Kidney (tissue), 14 donors: ENCODE results near the gene SLC25A18. TPM values are rescaled to one million over a fixed set of nuclear protein-coding genes. Genes with fewer than 3 reads are reported as not detected.

Experiments used
- DNase-seq, 5 donors: peaks; one replicate each; pipeline ENCODE4 v3.0.0-alpha.2; 2013 to 2020
- FAIRE-seq: peaks from 2 replicates; lab custom pipeline; 2012; peaks lifted over from hg19 to GRCh38; lab: Jason Lieb, UNC
- H3K27ac ChIP-seq, 2 donors: one replicate each; pipeline ENCODE4 v1.7.0; 2013; ENCODE audit warnings: low read depth in 2 of 2, low read length in 2 of 2, inconsistent platforms in 1 of 2
- H3K27me3 ChIP-seq: one replicate; pipeline ENCODE4 v1.7.1; 2013; ENCODE audit warnings: low read length, inconsistent platforms; ENCODE audit not compliant: control insufficient read depth, insufficient read depth
- H3K36me3 ChIP-seq, 3 donors: one replicate each; pipeline versions ENCODE4 v1.7.0 to v1.7.1; 2013; ENCODE audit warnings: low read length in 3 of 3, control low read depth in 1 of 3, inconsistent platforms in 1 of 3; ENCODE audit not compliant: insufficient read depth in 3 of 3, control insufficient read depth in 2 of 3
- H3K4me1 ChIP-seq, 3 donors: one replicate each; pipeline versions ENCODE4 v1.7.0 to v1.7.1; 2013; ENCODE audit warnings: low read length in 3 of 3, inconsistent platforms in 1 of 3, low read depth in 1 of 3; ENCODE audit not compliant: control insufficient read depth in 2 of 3, insufficient read depth in 2 of 3
- H3K4me3 ChIP-seq, 3 donors: one replicate each; pipeline versions ENCODE4 v1.7.0 to v1.8.1; 2013; ENCODE audit warnings: low read length in 3 of 3, control low read depth in 1 of 3, inconsistent platforms in 1 of 3
- H3K9ac ChIP-seq, 3 donors: one replicate each; pipeline versions ENCODE4 v1.7.0 to v1.7.1; 2013; ENCODE audit warnings: low read length in 3 of 3, control low read depth in 1 of 3, inconsistent platforms in 1 of 3
- H3K9me3 ChIP-seq, 3 donors: one replicate each; pipeline versions ENCODE4 v1.7.0 to v1.7.1; 2013; ENCODE audit warnings: low read length in 3 of 3, control low read depth in 1 of 3, inconsistent platforms in 1 of 3; ENCODE audit not compliant: control insufficient read depth in 2 of 3, insufficient read depth in 1 of 3
- intact Hi-C: fragments of 100-400 bp; cut with DNase I; formaldehyde crosslinking; loops from one replicate; pipeline ENCODE4 v1.11.1; 2022
- polyA plus RNA-seq: library from polyadenylated mRNA; stranded (reverse); fragments of 350-450 nt; fragmentation: Illumina TruSeq; extraction: RNeasy Lipid Tissue Mini Kit (QIAGEN cat#74804); gene quantifications from one replicate; pipeline ENCODE4 v1.2.3, GENCODE V29; 2014; ENCODE audit warnings: low read depth, low replicate concordance; ENCODE audit not compliant: insufficient read depth
- total RNA-seq: library from RNA; stranded (reverse); fragmentation: NEBNext Ultra II Directional; extraction: Animal tissue kit (Norgen Biotek cat#: 25700); gene quantifications from one replicate; pipeline ENCODE4 v1.2.1, GENCODE V29; 2021
- TF ChIP-seq, protein P1 (sequence below): IDR thresholded peaks from 3 replicates; pipeline ENCODE4 v1.5.1; 2012; ENCODE audit warnings: mild to moderate bottlenecking, moderate library complexity, borderline replicate concordance; ENCODE audit not compliant: insufficient read depth; ENCODE audit errors: extremely low read depth
- donor health status: control.
- donor health status: control.
- donor health status: control.
- donor health status: control.
- donor health status: control.
- donor health status: DM: yes; HTN: yes; CAD: no.
- donor health status: Normal renal cell carcinoma (clear cell type).

SLC25A18 gene
- total and polyA plus RNA-seq, 2 donors from 2014 or later, result 0.41 to 1.1 TPM

DNA sequence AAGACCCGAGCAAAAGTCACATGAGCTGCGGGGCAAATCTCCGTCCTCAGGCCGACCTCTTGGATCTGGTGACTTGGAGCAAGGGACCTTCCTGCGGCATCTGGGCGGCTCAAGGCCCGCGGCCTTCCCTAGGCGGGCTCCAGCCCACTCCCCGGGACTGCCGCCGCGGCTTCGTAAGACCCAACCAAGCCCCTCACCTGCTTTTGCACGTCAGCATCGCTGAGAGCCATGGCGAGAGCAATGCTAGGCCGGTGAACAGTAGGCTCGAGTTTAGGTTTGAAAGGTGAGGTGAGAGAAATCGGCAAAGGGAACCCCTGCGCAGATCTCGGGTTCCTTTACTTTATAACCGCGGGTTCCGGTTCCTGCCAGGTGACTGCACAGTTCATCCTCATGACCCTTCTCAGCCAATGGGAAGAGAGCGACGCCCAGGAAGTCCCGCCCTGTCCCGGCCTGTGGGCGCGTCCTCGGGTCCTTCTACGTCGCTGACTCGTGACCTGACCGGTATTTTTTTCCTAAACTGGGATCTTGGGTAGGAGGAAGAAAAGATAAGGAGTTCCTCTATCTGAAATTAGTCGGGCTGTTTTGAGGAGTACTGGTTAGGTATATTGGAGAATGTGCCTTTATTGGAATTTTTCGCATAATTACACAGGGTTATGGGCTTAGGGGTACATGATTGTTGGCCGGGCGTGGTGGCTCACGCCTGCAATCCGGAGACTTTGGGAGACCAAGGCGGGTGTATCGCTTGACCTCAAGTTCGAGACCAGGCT lies 65.3 kb downstream of the SLC25A18 start, which contains the start of gene ATP6V1E1:
Gene ATP6V1E1, minus strand, starts transcription at position 344 of the 767 bp plus-strand sequence. Its CDS starts 114 bp downstream, at position 230.
- peak; percentile 97 to 99 (median 98) for DNase-seq
- Histone ChIP-seq H3K27me3 (no peaks in the 10 kb centered on the region), H3K27ac (peak within 1 kb of the TSS; percentile 97 to 98), H3K36me3 (no peaks in the 10 kb centered on the region), H3K4me1 (peaks cover 0 to 10% (median 2%) of the 10 kb centered on the region in 3 donors), H3K9me3 (no peaks in the 10 kb centered on the region), H3K9ac (peak within 1 kb of the TSS; percentile 85 to 99 (median 95)), H3K4me3 (peak within 1 kb of the TSS; percentile 97 to 100 (median 97))
- TF ChIP-seq, protein P1, sequence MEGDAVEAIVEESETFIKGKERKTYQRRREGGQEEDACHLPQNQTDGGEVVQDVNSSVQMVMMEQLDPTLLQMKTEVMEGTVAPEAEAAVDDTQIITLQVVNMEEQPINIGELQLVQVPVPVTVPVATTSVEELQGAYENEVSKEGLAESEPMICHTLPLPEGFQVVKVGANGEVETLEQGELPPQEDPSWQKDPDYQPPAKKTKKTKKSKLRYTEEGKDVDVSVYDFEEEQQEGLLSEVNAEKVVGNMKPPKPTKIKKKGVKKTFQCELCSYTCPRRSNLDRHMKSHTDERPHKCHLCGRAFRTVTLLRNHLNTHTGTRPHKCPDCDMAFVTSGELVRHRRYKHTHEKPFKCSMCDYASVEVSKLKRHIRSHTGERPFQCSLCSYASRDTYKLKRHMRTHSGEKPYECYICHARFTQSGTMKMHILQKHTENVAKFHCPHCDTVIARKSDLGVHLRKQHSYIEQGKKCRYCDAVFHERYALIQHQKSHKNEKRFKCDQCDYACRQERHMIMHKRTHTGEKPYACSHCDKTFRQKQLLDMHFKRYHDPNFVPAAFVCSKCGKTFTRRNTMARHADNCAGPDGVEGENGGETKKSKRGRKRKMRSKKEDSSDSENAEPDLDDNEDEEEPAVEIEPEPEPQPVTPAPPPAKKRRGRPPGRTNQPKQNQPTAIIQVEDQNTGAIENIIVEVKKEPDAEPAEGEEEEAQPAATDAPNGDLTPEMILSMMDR, result no peak
- peak; percentile 98 for FAIRE-seq
- intact Hi-C loops, result no loop called here

DNA sequence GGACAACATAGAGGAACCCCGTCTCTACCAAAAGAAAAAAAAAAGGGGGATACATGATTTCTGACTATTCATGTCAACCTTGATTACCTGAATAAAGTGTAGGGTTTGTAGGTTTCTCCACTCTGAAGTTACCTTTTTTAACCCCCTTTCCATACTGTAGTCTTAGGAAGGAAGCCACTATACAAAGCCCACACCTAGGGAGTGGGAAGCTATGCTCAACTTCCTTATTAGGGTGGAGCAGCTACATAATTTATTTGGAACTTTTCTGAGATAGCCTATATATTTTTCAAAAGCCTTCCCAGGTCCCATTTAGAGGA lies 65.8 kb downstream of the SLC25A18 start:
- H3K9me3 ChIP-seq, result no peaks in the 10 kb centered on the region
- FAIRE-seq (no peak), DNase-seq (no peak)
- intact Hi-C loops, result no loop called here
- peak overlapping the region; percentile 87 to 98 for H3K27ac ChIP-seq
- H3K27me3 ChIP-seq, result no peaks in the 10 kb centered on the region
- peak overlapping the region; percentile 84 to 99 (median 85) for H3K9ac ChIP-seq
- H3K4me1 ChIP-seq, result peaks cover 0 to 14% (median 2%) of the 10 kb centered on the region in 3 donors
- H3K4me3 ChIP-seq, result peak overlapping the region; percentile 97 to 100 (median 97)
- H3K36me3 ChIP-seq, result no peaks in the 10 kb centered on the region
- TF ChIP-seq, protein P1, result no peak

DNA sequence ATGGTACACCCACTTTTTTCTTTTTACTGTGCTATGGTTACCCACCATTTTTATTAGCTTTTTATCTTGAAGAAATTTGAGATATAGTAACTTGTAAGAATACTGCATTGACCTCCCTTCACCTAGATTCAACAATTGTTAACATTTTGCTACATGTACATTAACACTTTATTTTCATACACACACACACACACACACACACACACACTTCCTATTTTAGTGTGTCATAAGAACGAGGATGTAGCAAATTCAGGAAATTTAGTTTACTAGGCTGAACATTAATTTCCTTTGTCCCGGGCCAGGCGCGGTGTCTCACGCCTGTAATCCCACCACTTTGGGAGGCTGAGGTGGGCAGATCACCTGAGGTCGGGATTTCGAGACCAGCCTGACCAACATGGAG lies 66.3 kb downstream of the SLC25A18 start:
- H3K4me3 ChIP-seq, result peak overlapping the region in 1 of 3 donors; percentile 100
- peaks cover 0 to 14% (median 2%) of the 10 kb centered on the region in 3 donors for H3K4me1 ChIP-seq
- DNase-seq, result peak in 1 of 5 donors; percentile 21
- no peaks in the 10 kb centered on the region for H3K36me3 ChIP-seq
- H3K9me3 ChIP-seq, result no peaks in the 10 kb centered on the region
- H3K27ac ChIP-seq, result no peak overlapping the region
- TF ChIP-seq, protein P1, result no peak
- no peak overlapping the region for H3K9ac ChIP-seq
- no peak for FAIRE-seq
- H3K27me3 ChIP-seq, result no peaks in the 10 kb centered on the region
- intact Hi-C loops, result no loop called here
